ENCODE data around the gene FER1L5. TPM values are rescaled to one million over a fixed set of nuclear protein-coding genes. Genes with fewer than 3 reads are reported as not detected.

Gene FER1L5
- total RNA-seq, 1 experiment from 2014 or later, result 1.2 TPM

DNA sequence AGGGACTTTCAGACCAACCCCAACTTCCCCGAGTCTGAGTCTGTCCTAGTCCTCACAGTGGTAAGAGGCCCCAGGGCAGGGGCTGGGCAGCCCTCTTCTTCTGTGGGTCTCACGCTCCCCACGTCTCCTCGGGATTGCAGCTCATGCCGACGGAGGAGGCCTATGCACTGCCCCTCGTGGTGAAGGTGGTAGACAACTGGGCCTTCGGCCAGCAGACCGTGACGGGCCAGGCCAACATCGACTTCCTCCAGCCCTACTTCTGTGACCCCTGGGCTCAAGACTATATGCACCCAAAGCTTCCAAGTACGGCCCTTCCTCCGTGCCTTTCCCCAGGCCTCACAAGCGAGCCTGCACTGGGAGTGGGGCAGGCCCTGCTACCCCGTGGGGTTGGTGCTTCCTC is 53.0 kb downstream of the FER1L5 start:
- no peaks in the 10 kb centered on the region for H3K4me1 Mint-ChIP-seq
- peak overlapping the region in 2 of 3 experiments; percentile 48 to 70; a peak in 1 of 7 replicates for H3K27ac Mint-ChIP-seq
- Histone ChIP-seq H3K14ac (ENCODE audit: insufficient read depth, low read length) (no peak overlapping the region), H2BK120ac (ENCODE audit: low read depth, low read length, poor library complexity, severe bottlenecking) (no peak overlapping the region), H2BK20ac (ENCODE audit: low read depth, low read length, poor library complexity, severe bottlenecking) (no peak overlapping the region), H4K5ac (ENCODE audit: insufficient read length, low read depth, low read length) (no peak overlapping the region), H3K56ac (ENCODE audit: insufficient read length, low read depth, low read length) (no peak overlapping the region), H2BK15ac (ENCODE audit: low read depth, low read length) (no peak overlapping the region), H3K23ac (ENCODE audit: insufficient read length, low read depth, low read length) (no peak overlapping the region), H3T11ph (ENCODE audit: low read length) (no peak overlapping the region), H3K9ac (ENCODE audit: extremely low read depth, insufficient read length, low read length) (no peak overlapping the region), H3K18ac (ENCODE audit: insufficient read length, low read depth, low read length) (no peak overlapping the region), H3K4me2 (ENCODE audit: insufficient read depth, insufficient read length, low read length) (no peak overlapping the region), H4K91ac (ENCODE audit: insufficient read length, low read depth, low read length) (no peak overlapping the region), H3K79me1 (ENCODE audit: insufficient read depth, low read depth, low read length, poor library complexity, severe bottlenecking) (no peaks in the 10 kb centered on the region), H3K79me2 (ENCODE audit: insufficient read depth, low read length) (no peaks in the 10 kb centered on the region), H3K27ac (ENCODE audit: insufficient read length, low read depth, low read length) (no peak overlapping the region), H2AFZ (ENCODE audit: low read length) (no peak overlapping the region), H3K23me2 (ENCODE audit: insufficient read length, low read depth, low read length, poor library complexity, severe bottlenecking) (no peaks in the 10 kb centered on the region), H4K8ac (replicated peaks; ENCODE audit: insufficient read length, low read depth, low read length) (no peak overlapping the region), H3K27me3 (ENCODE audit: insufficient read depth, low read length) (no peaks in the 10 kb centered on the region), H2BK12ac (ENCODE audit: insufficient read length, low read depth, low read length) (no peak overlapping the region), H3K4ac (ENCODE audit: low read depth, low read length) (no peak overlapping the region), H2AK5ac (ENCODE audit: insufficient read length, low read length) (no peak overlapping the region), H3K9me3 (ENCODE audit: control insufficient read depth, low read depth, low read length) (no peaks in the 10 kb centered on the region), H2BK5ac (ENCODE audit: insufficient read length, low read length) (no peak overlapping the region), H4K20me1 (ENCODE audit: control insufficient read depth, insufficient read depth, insufficient read length) (no peaks in the 10 kb centered on the region), H3K4me1 (ENCODE audit: insufficient read depth, low read length) (no peaks in the 10 kb centered on the region)
- no peaks in the 10 kb centered on the region for H3K27me3 Mint-ChIP-seq (ENCODE audit: low read depth)
- DNase-seq, result no peak
- 0 out of 7 replicates have a peak, but pooled peaks cover 0 to 2% (median 0%) of the 10 kb centered on the region in 3 experiments for H3K36me3 Mint-ChIP-seq (ENCODE audit: insufficient read depth in 1 of 3, low read depth in 3 of 3)
- TF ChIP-seq, protein P1, sequence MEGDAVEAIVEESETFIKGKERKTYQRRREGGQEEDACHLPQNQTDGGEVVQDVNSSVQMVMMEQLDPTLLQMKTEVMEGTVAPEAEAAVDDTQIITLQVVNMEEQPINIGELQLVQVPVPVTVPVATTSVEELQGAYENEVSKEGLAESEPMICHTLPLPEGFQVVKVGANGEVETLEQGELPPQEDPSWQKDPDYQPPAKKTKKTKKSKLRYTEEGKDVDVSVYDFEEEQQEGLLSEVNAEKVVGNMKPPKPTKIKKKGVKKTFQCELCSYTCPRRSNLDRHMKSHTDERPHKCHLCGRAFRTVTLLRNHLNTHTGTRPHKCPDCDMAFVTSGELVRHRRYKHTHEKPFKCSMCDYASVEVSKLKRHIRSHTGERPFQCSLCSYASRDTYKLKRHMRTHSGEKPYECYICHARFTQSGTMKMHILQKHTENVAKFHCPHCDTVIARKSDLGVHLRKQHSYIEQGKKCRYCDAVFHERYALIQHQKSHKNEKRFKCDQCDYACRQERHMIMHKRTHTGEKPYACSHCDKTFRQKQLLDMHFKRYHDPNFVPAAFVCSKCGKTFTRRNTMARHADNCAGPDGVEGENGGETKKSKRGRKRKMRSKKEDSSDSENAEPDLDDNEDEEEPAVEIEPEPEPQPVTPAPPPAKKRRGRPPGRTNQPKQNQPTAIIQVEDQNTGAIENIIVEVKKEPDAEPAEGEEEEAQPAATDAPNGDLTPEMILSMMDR (conservative IDR thresholded peaks at IDR 0.05), result no peak
- H3K9me3 Mint-ChIP-seq, result no peaks in the 10 kb centered on the region; a peak in 1 of 5 replicates
- no peak overlapping the region for H3K4me3 Mint-ChIP-seq
- WGBS (ENCODE audit: extremely low coverage, insufficient read length, low lambda C conversion rate), result no CpG with 5 or more reads among the region's 15 CpGs
